NCI-H2107 treated with DMSO at 0.1 percent for 48 hours (cell line): ENCODE results near the gene METTL6.

Experiments
- DNase-seq: peaks from one replicate; lab custom pipeline; 2025; ENCODE audit not compliant: unreplicated experiment; lab: John Stamatoyannopoulos, UW

The METTL6 gene

GRCh38 chr3:15375461-15376000, 51.8 kb downstream of the METTL6 start:
- no peak for DNase-seq

GRCh38 chr3:15372918-15373317, 54.4 kb downstream of the METTL6 start:
- no peak for DNase-seq

- DNase-seq: no peak
These were observed 58.7 kb downstream of the METTL6 start for GRCh38 chr3:15368561-15369135.

- DNase-seq: no peak
These were observed 60.3 kb downstream of the METTL6 start for GRCh38 chr3:15367059-15367458.

- DNase-seq: peak; percentile 9
These were observed 63.3 kb downstream of the METTL6 start for GRCh38 chr3:15364078-15364477.

- DNase-seq: no peak
These were observed 65.7 kb downstream of the METTL6 start for GRCh38 chr3:15361494-15362214.

GRCh38 chr3:15360788-15361493, 66.4 kb downstream of the METTL6 start:
- DNase-seq: no peak
